Natural killer cell treated with Interleukin-12 subunit alpha and Interleukin-12 subunit beta and Interleukin-15 and Interleukin-18, amount 100 ng/mL, for 72 hours (primary cell): ENCODE results near the gene MUC13. TPM values are rescaled to one million over a fixed set of nuclear protein-coding genes. Genes with fewer than 3 reads are reported as not detected.

Experiments used
- ATAC-seq, 2 donors: fragments of 150-1000 bp; cut with Tn5 transposase in 1 of 2; sonication (Bioruptor Pico), chemical (Tn5 transposase) in 1 of 2; 2 replicates each; pipeline ENCODE4 v1.10.0; 2021
- DNase-seq: peaks from one replicate; pipeline ENCODE4 v3.0.0; 2022; ENCODE audit warnings: low spot score
- H3K27ac Mint-ChIP-seq, 2 donors: 1 replicate in 1 of 2; 2 replicates in 1 of 2; pipeline ENCODE4 v1.8.0; 2022; ENCODE audit warnings: mixed read lengths in 2 of 2, mild to moderate bottlenecking in 1 of 2, moderate library complexity in 1 of 2
- H3K27me3 Mint-ChIP-seq, 2 donors: 1 replicate in 1 of 2; 2 replicates in 1 of 2; pipeline ENCODE4 v1.8.0; 2022; ENCODE audit warnings: mixed read lengths in 2 of 2
- H3K36me3 Mint-ChIP-seq: one replicate; pipeline ENCODE4 v1.8.0; 2022; ENCODE audit warnings: mixed read lengths
- H3K4me1 Mint-ChIP-seq, 2 donors: 1 replicate in 1 of 2; 2 replicates in 1 of 2; pipeline ENCODE4 v1.8.0; 2022; ENCODE audit warnings: low read depth in 2 of 2, mixed read lengths in 2 of 2, mild to moderate bottlenecking in 1 of 2
- H3K4me3 Mint-ChIP-seq: one replicate; pipeline ENCODE4 v1.8.0; 2022; ENCODE audit warnings: mixed read lengths
- H3K9me3 Mint-ChIP-seq: 2 replicates; pipeline ENCODE4 v1.8.0; 2022; ENCODE audit warnings: mixed read lengths
- total RNA-seq, 2 donors: library from RNA; stranded (reverse); gene quantifications; one replicate each; pipeline ENCODE4 v1.2.3, GENCODE V29; 2022

MUC13 gene
- total RNA-seq, 2 donors from 2014 or later = 0.84 TPM; not detected in 1

DNA sequence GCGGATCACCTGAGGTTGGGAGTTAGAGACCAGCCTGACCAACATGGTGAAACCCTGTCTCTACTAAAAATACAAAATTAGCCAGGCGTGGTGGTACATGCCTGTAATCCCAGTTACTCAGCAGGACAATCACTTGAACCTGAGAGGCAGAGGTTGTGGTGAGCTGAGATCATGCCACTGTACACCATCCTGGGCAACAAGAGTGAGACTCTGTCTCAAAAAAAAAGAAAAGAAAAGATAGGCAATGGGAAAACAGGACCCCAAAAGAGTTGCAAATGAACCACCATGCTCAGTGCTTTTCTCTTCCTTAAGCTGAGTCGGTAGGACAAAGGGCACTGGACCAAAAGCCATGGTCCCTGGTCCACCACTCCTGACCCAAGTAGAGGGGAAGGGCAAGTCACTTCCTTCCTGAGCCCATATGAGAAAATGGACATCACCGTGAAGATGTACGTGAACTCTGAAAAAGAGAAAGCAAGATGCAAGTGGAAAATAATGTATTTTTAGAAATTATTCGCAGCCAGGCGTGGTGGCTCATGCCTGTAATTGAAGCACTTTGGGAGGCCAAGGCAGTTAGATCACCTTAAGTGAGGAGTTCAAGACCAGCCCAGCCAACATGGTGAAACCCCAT, 50.0 kb downstream of the MUC13 start:
- H3K36me3 Mint-ChIP-seq = no peaks in the 10 kb centered on the region
- H3K4me3 Mint-ChIP-seq = no peak overlapping the region
- H3K27ac Mint-ChIP-seq = no peak overlapping the region
- peaks cover 0 to 5% of the 10 kb centered on the region in 2 donors for H3K4me1 Mint-ChIP-seq
- ATAC-seq (no peak), DNase-seq (no peak)
- no peaks in the 10 kb centered on the region for H3K9me3 Mint-ChIP-seq
- peaks cover 24 to 56% of the 10 kb centered on the region in 2 donors for H3K27me3 Mint-ChIP-seq

DNA sequence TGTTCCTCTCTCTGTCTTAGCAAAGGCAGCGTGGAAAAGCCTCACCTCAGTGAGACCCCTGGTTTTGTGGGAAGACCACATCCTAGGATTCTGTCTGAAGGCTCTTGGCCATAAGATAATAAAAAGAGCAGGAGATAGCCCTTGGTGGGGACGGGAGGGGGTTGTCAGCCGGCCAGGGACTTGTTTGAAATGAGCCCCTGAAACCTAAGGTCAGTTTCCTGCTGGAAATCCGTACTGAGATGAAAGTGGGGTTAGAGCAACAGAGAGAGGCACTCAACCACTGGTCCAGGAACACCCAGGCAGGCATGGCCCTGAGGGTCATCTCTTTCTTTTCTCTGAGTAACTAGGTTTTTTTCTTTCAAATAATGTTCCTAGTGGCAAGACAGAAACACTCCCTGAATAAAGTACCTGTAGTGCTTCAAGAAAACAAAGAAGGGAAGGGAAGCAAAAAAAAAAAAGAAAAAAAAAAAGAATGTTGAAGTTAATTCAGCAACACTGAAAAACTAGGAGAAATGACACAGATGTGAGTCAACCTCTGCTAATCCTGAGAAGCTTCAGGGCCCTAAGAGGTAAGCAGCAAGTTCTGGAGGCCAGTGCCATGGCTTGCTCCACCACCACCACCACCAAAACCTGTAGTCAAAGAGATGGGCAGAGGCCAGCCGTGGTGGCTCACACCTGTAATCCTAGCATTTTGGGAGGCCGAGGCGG, 50.6 kb downstream of the MUC13 start:
- no peaks in the 10 kb centered on the region for H3K9me3 Mint-ChIP-seq
- ATAC-seq (no peak), DNase-seq (no peak)
- H3K4me3 Mint-ChIP-seq = no peak overlapping the region
- peaks cover 24 to 56% of the 10 kb centered on the region in 2 donors for H3K27me3 Mint-ChIP-seq
- no peak overlapping the region for H3K27ac Mint-ChIP-seq
- peaks cover 6 to 10% of the 10 kb centered on the region in 2 donors for H3K4me1 Mint-ChIP-seq
- H3K36me3 Mint-ChIP-seq = no peaks in the 10 kb centered on the region

DNA sequence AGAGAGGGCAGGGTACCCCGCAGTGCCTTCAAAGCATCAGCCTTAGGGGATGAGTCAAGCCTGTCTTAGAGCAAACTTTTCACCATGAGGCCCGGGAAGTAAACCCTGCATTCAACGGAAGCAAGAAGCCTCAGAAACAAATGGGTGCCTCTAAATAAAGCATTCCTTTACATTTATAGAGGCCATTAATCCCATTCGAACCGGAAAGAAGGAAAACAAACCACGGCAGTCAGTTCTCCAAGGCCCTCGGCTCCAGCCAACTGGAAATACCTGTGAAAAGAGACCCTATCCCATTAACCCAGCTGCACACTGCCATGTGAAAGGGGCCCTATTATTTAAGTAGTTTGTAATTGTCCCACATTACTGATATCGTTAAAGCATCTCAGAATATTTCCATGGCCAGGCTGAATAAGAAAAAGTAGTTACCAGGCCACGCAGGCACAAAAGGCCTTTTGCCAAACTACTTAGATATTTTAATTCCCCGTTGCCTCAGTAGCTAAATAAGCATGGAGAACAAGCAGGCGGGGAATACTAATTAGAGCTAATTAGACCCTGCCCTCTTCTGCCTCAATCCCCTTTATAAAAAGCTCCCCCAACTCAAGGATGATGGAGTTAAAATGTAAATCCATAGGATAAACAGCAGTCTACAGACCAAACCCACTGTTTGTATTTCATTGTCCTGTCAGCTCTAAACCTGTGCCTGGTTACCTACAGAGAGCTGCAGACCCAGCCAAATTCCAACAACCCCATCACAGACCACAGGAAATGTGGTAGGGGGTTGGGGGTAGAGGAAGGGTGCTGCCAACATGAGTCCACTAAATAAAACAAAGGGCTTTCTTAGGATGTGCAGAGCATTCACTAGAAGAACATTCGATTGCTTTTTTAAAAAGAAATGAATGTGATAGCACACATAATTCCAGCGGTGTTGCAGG, 51.5 kb downstream of the MUC13 start:
- ATAC-seq (no peak), DNase-seq (no peak)
- Mint-ChIP-seq H3K9me3 (no peaks in the 10 kb centered on the region), H3K4me1 (peaks cover 12 to 15% of the 10 kb centered on the region in 2 donors), H3K36me3 (no peaks in the 10 kb centered on the region), H3K4me3 (no peak overlapping the region), H3K27me3 (peaks cover 21 to 52% of the 10 kb centered on the region in 2 donors), H3K27ac (no peak overlapping the region)

DNA sequence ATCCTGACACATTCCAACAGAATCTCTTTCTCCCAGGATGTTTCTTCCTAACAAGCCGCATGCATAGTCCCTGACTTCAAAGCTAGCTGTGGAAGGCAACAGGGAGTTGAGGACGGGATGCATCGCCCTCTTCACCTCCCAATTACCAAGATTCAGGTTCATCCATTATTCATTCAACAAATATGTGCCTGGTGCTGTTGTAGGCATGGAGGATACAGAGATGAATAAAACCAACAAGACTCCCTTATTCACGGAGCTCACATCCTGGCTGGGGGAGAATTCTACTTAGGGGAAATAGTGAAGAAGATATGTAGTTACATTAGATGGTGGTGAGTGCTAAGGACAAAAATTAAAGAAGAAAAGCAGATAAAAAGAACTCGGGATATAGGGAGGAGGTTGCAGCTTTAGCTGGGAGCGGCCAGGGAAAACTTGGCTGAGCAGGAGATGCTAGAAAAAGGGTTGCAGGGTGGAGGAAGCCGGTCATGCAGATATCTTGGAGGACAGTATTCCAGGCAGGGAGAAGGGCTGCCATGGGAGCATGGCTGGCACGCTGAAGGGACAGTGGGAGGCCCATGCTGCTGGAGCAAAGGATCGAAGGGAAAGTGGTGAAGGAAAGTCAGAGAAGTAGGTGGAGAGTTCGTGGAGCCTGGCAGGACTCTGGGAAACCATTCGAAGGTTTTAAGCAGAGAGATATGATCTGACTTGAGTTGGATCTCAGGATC, 52.4 kb downstream of the MUC13 start:
- Mint-ChIP-seq H3K27ac (no peak overlapping the region), H3K4me1 (peaks cover 12 to 15% of the 10 kb centered on the region in 2 donors), H3K27me3 (peaks cover 21 to 49% of the 10 kb centered on the region in 2 donors), H3K4me3 (no peak overlapping the region), H3K36me3 (no peaks in the 10 kb centered on the region), H3K9me3 (no peaks in the 10 kb centered on the region)
- DNase-seq (no peak), ATAC-seq (no peak)

DNA sequence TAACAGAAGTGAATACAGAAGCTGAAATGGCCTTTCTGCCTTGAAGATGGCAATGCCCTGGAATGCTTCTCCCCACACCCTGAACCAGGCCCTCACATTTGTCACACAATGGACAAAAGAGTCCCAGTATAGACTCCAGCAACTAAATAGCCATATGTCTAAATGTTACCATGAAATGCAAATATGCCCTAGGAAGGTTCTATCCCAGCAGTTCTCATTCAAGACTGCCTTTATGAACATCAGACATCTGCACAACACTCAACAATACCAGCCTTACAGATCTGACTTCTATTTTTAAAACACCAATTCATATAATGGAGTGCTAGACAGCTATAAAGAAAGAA, 55.2 kb downstream of the MUC13 start:
- H3K27ac Mint-ChIP-seq = peak overlapping the region in 1 of 2 donors; percentile 2
- ATAC-seq (no peak), DNase-seq (no peak)
- H3K27me3 Mint-ChIP-seq = peaks cover 13 to 35% of the 10 kb centered on the region in 2 donors
- no peaks in the 10 kb centered on the region for H3K36me3 Mint-ChIP-seq
- H3K9me3 Mint-ChIP-seq = no peaks in the 10 kb centered on the region
- H3K4me3 Mint-ChIP-seq = peak overlapping the region; percentile 4
- H3K4me1 Mint-ChIP-seq = peaks cover 10 to 12% of the 10 kb centered on the region in 2 donors

DNA sequence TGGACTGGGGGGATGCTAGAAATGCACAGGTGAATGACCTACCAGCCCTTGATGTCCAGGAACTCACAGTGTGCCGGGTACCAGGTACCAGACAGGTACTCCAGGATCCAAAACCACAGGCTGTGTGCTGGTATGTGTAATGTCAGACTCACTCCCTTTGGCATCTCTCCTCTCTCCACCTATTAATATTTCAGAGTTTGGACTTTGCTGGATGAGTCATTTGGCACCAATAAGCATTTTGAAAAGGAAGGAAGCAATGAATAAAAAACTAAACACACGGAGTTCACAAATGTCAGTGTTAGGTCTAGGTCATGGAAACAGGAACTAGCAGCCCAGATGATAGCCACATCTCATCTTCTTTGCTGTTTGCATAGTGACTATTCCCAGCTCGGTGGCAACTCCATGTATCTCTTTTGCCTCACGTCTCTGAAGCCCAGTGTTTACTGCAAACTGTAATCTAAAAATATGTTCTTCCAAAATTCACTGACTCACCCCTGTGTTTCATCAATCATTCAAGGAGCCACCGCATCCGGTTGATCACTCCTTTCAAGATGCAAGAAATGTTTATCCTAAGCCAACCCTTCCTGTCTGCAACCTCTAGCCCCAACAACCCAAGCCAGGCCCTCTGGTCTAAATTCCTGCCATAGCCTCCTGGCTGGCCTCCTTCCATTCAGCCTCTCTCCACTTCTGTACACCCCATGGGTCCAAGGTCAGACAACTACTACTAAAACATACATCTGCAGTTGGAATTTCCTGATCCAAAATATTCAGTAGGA, 55.8 kb downstream of the MUC13 start:
- H3K27ac Mint-ChIP-seq = peak overlapping the region in 1 of 2 donors; percentile 2
- DNase-seq (no peak), ATAC-seq (peak in 1 of 2 donors; percentile 69)
- H3K9me3 Mint-ChIP-seq = no peaks in the 10 kb centered on the region
- peak overlapping the region; percentile 4 for H3K4me3 Mint-ChIP-seq
- peaks cover 10 to 12% of the 10 kb centered on the region in 2 donors for H3K4me1 Mint-ChIP-seq
- H3K36me3 Mint-ChIP-seq = no peaks in the 10 kb centered on the region
- H3K27me3 Mint-ChIP-seq = peaks cover 9 to 29% of the 10 kb centered on the region in 2 donors

DNA sequence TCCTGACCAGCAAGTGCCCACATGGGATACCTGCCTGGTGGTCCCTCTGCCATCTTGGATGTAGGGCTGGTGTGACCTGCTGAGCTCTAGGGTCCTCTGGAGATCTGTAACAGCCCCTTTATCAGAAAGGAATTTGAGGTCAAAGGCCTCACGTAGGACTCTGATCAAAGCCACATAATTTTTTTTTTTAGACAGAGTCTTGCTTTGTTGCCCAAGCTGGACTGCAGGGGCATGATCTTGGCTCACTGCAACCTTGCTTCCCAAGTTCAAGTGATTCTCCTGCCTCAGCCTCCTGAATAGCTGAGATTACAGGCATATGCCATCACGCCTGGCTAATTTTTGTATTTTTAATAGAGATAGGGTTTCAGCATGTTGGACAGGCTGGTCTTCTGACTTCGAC, 56.9 kb downstream of the MUC13 start:
- peaks cover 9 to 23% of the 10 kb centered on the region in 2 donors for H3K27me3 Mint-ChIP-seq
- H3K9me3 Mint-ChIP-seq = no peaks in the 10 kb centered on the region
- peaks cover 10 to 12% of the 10 kb centered on the region in 2 donors for H3K4me1 Mint-ChIP-seq
- no peak overlapping the region for H3K27ac Mint-ChIP-seq
- no peak overlapping the region for H3K4me3 Mint-ChIP-seq
- no peaks in the 10 kb centered on the region for H3K36me3 Mint-ChIP-seq
- DNase-seq (no peak), ATAC-seq (no peak)

DNA sequence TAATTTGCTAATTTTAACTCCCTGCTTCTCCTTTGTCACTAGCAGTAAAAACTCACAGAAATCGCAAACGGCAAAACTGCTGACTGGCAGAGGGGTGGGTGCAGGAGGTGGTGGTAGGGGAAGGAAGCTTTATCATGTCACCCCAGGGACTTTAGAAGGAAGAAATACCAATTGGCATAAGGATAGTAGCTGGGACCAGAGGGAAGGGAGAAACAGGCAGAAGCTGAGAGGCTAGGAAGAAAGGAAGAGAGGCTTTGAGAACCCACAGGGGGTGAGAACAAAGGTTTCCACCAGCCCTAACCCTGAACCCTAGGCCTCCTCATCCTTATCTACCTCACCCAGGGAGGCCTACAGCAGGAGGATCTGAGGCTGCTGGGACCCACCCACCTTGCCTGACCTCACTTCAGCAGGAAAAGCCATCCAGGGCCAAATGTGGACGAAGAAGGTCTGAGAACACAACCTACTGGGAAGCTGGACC, 58.1 kb downstream of the MUC13 start:
- Mint-ChIP-seq H3K4me1 (peaks cover 10 to 12% of the 10 kb centered on the region in 2 donors), H3K9me3 (no peaks in the 10 kb centered on the region)

DNA sequence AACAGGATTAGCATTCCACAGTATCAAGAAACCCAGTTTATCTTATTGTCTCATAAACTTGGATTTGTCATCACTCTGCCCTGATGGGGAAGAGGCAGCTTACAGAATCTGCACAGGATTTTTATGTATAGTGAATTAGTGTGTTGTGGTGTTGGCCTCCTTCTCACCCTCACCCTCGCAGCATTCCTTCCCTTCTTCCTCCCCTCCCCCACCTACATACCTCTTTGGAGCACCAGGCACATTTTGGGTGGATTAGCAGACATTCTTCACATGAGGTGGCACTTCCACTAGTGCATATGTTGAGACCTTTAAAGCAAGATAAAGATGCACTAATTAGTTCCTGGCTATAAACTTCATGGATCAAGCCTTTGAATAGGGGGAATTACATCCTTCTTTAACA, 61.3 kb downstream of the MUC13 start:
- H3K36me3 Mint-ChIP-seq = no peaks in the 10 kb centered on the region
- no peaks in the 10 kb centered on the region for H3K9me3 Mint-ChIP-seq
- peaks cover 9 to 16% of the 10 kb centered on the region in 2 donors for H3K27me3 Mint-ChIP-seq
- ATAC-seq = no peak
- H3K27ac Mint-ChIP-seq = no peak overlapping the region
- no peak overlapping the region for H3K4me3 Mint-ChIP-seq
- DNase-seq = no peak
- no peaks in the 10 kb centered on the region for H3K4me1 Mint-ChIP-seq

More for the DNA sequence above, 58.1 kb downstream of the MUC13 start:
- DNase-seq = no peak
- Mint-ChIP-seq H3K27ac (no peak overlapping the region), H3K4me3 (no peak overlapping the region), H3K36me3 (no peaks in the 10 kb centered on the region), H3K27me3 (peaks cover 6 to 15% of the 10 kb centered on the region in 2 donors)
- ATAC-seq = no peak

DNA sequence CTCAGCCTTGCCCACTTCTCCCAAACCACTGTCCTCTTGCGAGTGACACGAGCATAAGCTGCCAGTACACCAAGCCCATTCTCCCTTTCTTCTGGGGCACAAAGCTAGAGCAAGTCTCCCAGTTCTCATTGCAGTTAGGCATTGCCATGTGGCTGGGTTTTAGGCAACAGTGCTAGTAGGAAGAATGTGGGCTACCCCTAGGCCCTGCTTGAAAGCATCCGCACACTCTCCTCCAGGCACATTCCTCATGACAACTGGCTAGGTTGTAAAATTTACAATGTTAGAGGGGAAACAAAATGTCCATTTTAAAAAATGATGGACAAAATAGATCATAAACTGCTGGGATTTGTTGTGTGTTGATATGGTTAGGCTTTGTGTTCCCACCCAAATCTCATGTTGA, 67.0 kb downstream of the MUC13 start:
- DNase-seq = no peak
- Mint-ChIP-seq H3K4me3 (no peak overlapping the region), H3K36me3 (no peaks in the 10 kb centered on the region), H3K9me3 (no peaks in the 10 kb centered on the region), H3K27ac (no peak overlapping the region), H3K27me3 (peaks cover 20 to 32% of the 10 kb centered on the region in 2 donors), H3K4me1 (no peaks in the 10 kb centered on the region)
- no peak for ATAC-seq

DNA sequence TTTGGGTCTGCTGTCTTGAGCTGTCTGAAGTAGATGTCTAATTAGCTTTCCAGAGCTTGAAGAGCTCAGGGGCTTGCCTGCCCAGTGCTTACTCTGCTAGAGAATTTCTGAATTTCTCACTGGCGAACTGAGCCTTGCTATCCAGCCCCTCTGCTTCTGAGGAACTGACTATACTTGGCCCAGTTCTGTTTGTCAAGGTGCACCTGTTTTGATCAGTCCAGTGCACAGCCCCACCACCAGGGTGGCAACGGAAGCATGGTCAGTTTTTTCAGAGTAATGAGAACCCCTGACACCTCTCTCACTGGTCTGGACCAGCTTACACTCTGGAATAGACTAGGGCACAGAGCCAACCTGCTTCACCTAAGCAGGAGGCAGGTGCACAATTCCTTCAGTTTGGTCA, 72.5 kb downstream of the MUC13 start:
- Mint-ChIP-seq H3K36me3 (no peaks in the 10 kb centered on the region), H3K9me3 (no peaks in the 10 kb centered on the region), H3K4me3 (no peak overlapping the region), H3K27ac (no peak overlapping the region), H3K27me3 (peaks cover 10% of the 10 kb centered on the region in 2 donors), H3K4me1 (no peaks in the 10 kb centered on the region)
- ATAC-seq = peak in 1 of 2 donors; percentile 28
- DNase-seq = no peak

DNA sequence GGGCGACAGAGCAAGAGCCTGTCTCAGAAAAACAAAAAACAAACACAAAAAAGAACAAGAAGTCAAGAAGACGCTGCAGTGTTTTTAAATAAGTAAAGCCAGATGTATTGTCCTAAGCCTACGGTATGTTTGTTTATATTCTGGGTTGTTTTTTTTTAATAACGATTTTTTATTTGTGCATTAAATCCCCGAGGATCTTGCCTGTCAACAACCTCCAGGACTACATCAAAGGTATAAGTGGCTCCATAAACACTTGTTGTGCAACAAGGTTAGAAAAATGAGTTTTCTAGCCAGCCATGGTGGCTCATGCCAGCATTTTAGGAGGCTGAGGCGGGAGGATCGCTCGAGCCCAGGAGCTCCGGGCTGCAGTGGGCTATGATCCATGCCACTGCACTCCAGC, 73.5 kb downstream of the MUC13 start:
- DNase-seq (no peak), ATAC-seq (no peak)
- Mint-ChIP-seq H3K36me3 (no peaks in the 10 kb centered on the region), H3K27me3 (peaks cover 2 to 4% of the 10 kb centered on the region in 2 donors), H3K27ac (no peak overlapping the region), H3K4me1 (no peaks in the 10 kb centered on the region), H3K4me3 (no peak overlapping the region), H3K9me3 (no peaks in the 10 kb centered on the region)
